H9 (cell line): ENCODE results near the gene SLC35F2. TPM values are rescaled to one million over a fixed set of nuclear protein-coding genes. Genes with fewer than 3 reads are reported as not detected.

ENCODE experiments used
- DNase-seq: peaks from one replicate; pipeline ENCODE4 v3.0.0-alpha.2; 2017
- H2AFZ ChIP-seq: one replicate; pipeline ENCODE4 v1.6.1; 2013; ENCODE audit warnings: mild to moderate bottlenecking, low read length, control low read depth, moderate library complexity
- H2AK5ac ChIP-seq: 2 replicates; pipeline ENCODE4 v1.6.1; 2013; ENCODE audit warnings: low read length, control low read depth, mixed read lengths; ENCODE audit not compliant: insufficient read length
- H2BK120ac ChIP-seq: one replicate; pipeline ENCODE4 v1.6.1; 2013; ENCODE audit warnings: low read depth, mild to moderate bottlenecking, low read length, control low read depth, inconsistent platforms; ENCODE audit not compliant: poor library complexity, severe bottlenecking
- H2BK12ac ChIP-seq: 2 replicates; pipeline ENCODE4 v1.6.1; 2013; ENCODE audit warnings: low read length, control low read depth, mixed read lengths, low read depth; ENCODE audit not compliant: insufficient read length
- H2BK15ac ChIP-seq: 2 replicates; pipeline ENCODE4 v1.6.1; 2013; ENCODE audit warnings: low read depth, low read length, control low read depth
- H2BK20ac ChIP-seq: one replicate; pipeline ENCODE4 v1.6.1; 2013; ENCODE audit warnings: low read depth, mild to moderate bottlenecking, low read length, control low read depth, inconsistent platforms; ENCODE audit not compliant: poor library complexity, severe bottlenecking
- H2BK5ac ChIP-seq: 2 replicates; pipeline ENCODE4 v1.6.1; 2013; ENCODE audit warnings: low read length, control low read depth, mixed read lengths; ENCODE audit not compliant: insufficient read length
- H3K14ac ChIP-seq: 2 replicates; pipeline ENCODE4 v1.6.1; 2013; ENCODE audit warnings: low read length, control low read depth; ENCODE audit not compliant: insufficient read depth
- H3K18ac ChIP-seq: 2 replicates; pipeline ENCODE4 v1.6.1; 2013; ENCODE audit warnings: low read depth, mild to moderate bottlenecking, mixed read lengths, low read length, control low read depth; ENCODE audit not compliant: insufficient read length
- H3K23ac ChIP-seq: 2 replicates; pipeline ENCODE4 v1.6.1; 2013; ENCODE audit warnings: low read length, control low read depth, mixed read lengths, low read depth; ENCODE audit not compliant: insufficient read length
- H3K23me2 ChIP-seq: 2 replicates; pipeline ENCODE4 v1.6.1; 2013; ENCODE audit warnings: low read depth, mild to moderate bottlenecking, mixed read lengths, low read length, control low read depth; ENCODE audit not compliant: insufficient read length, poor library complexity, severe bottlenecking
- H3K27ac ChIP-seq: 2 replicates; pipeline ENCODE4 v1.5.1; 2013; ENCODE audit warnings: low read length, control low read depth, mixed read lengths, low read depth; ENCODE audit not compliant: insufficient read length
- H3K27me3 ChIP-seq: 2 replicates; pipeline ENCODE4 v1.6.1; 2013; ENCODE audit warnings: low read length, control low read depth, inconsistent platforms; ENCODE audit not compliant: insufficient read depth
- H3K4ac ChIP-seq: 2 replicates; pipeline ENCODE4 v1.6.1; 2013; ENCODE audit warnings: low read depth, mild to moderate bottlenecking, control low read depth, inconsistent platforms, low read length, moderate library complexity
- H3K4me1 ChIP-seq: 2 replicates; pipeline ENCODE4 v1.6.1; 2013; ENCODE audit warnings: low read length, control low read depth, inconsistent platforms; ENCODE audit not compliant: insufficient read depth
- H3K4me2 ChIP-seq: 2 replicates; pipeline ENCODE4 v1.6.1; 2013; ENCODE audit warnings: low read length, control low read depth, mixed read lengths; ENCODE audit not compliant: insufficient read length, insufficient read depth
- H3K56ac ChIP-seq: 2 replicates; pipeline ENCODE4 v1.6.1; 2013; ENCODE audit warnings: low read depth, mild to moderate bottlenecking, mixed read lengths, low read length, control low read depth; ENCODE audit not compliant: insufficient read length
- H3K79me1 ChIP-seq: 2 replicates; pipeline ENCODE4 v1.6.1; 2013; ENCODE audit warnings: low read depth, mild to moderate bottlenecking, moderate library complexity, low read length, control low read depth, inconsistent platforms; ENCODE audit not compliant: insufficient read depth, poor library complexity, severe bottlenecking
- H3K79me2 ChIP-seq: 2 replicates; pipeline ENCODE4 v1.6.1; 2013; ENCODE audit warnings: low read length, control low read depth, inconsistent platforms; ENCODE audit not compliant: insufficient read depth
- H3K9ac ChIP-seq: 2 replicates; pipeline ENCODE4 v1.6.1; 2013; ENCODE audit warnings: low read length, control low read depth, mixed read lengths; ENCODE audit not compliant: insufficient read length; ENCODE audit errors: extremely low read depth
- H3K9me3 ChIP-seq: one replicate; pipeline ENCODE4 v1.6.1; 2013; ENCODE audit warnings: low read depth, low read length, inconsistent platforms; ENCODE audit not compliant: control insufficient read depth
- H3T11ph ChIP-seq: one replicate; pipeline ENCODE4 v1.6.1; 2013; ENCODE audit warnings: mild to moderate bottlenecking, low read length, control low read depth, inconsistent platforms
- H4K20me1 ChIP-seq: one replicate; pipeline ENCODE4 v1.6.1; 2013; ENCODE audit not compliant: control insufficient read depth, insufficient read length, insufficient read depth
- H4K5ac ChIP-seq: 2 replicates; pipeline ENCODE4 v1.6.1; 2013; ENCODE audit warnings: low read depth, mild to moderate bottlenecking, mixed read lengths, low read length, control low read depth; ENCODE audit not compliant: insufficient read length
- H4K8ac ChIP-seq: replicated peaks from 2 replicates; pipeline ENCODE4 v1.6.1; 2013; ENCODE audit warnings: low read length, control low read depth, mixed read lengths, low read depth; ENCODE audit not compliant: insufficient read length
- H4K91ac ChIP-seq: 2 replicates; pipeline ENCODE4 v1.6.1; 2013; ENCODE audit warnings: low read depth, mild to moderate bottlenecking, moderate library complexity, mixed read lengths, low read length, control low read depth; ENCODE audit not compliant: insufficient read length
- H3K27ac Mint-ChIP-seq, 3 experiments: 2 replicates in 2 of 3; 3 replicates in 1 of 3; pipeline ENCODE4 v1.8.0; 2020 to 2021; ENCODE audit warnings: mixed read lengths in 3 of 3, mild to moderate bottlenecking in 1 of 3, moderate library complexity in 1 of 3
- H3K27me3 Mint-ChIP-seq: 2 replicates; pipeline ENCODE4 v1.8.0; 2021; ENCODE audit warnings: low read depth, mild to moderate bottlenecking, moderate library complexity, mixed read lengths
- H3K36me3 Mint-ChIP-seq, 3 experiments: 2 replicates in 2 of 3; 3 replicates in 1 of 3; pipeline ENCODE4 v1.8.0; 2020 to 2021; ENCODE audit warnings: low read depth in 3 of 3, mixed read lengths in 3 of 3; ENCODE audit not compliant: insufficient read depth in 1 of 3
- H3K4me1 Mint-ChIP-seq, 2 experiments: 2 replicates each; pipeline ENCODE4 v1.8.0; 2020; ENCODE audit warnings: mixed read lengths in 2 of 2
- H3K4me3 Mint-ChIP-seq, 2 experiments: 2 replicates in 1 of 2; 3 replicates in 1 of 2; pipeline ENCODE4 v1.8.0; 2020 to 2021; ENCODE audit warnings: mild to moderate bottlenecking in 2 of 2, mixed read lengths in 2 of 2, moderate library complexity in 1 of 2
- H3K9me3 Mint-ChIP-seq, 2 experiments: 2 replicates in 1 of 2; 3 replicates in 1 of 2; pipeline ENCODE4 v1.8.0; 2020; ENCODE audit warnings: mild to moderate bottlenecking in 2 of 2, mixed read lengths in 2 of 2, moderate library complexity in 1 of 2
- CTCF ChIP-seq: fragments of 200-600 bp; sonication (generic); conservative IDR thresholded peaks from 3 replicates; pipeline ENCODE4 v1.8.0; 2021; ENCODE audit warnings: antibody characterized with exemption, mild to moderate bottlenecking
- WGBS: extraction: QIAGEN DNeasy Blood & Tissue Kit; methylation state at CpG from one replicate; pipeline ENCODE4 v1.1.7; 2013; ENCODE audit warnings: missing lambda C conversion rate, low lambda C conversion rate, mixed read lengths; ENCODE audit not compliant: insufficient read length; ENCODE audit errors: extremely low coverage; 5-methylcytosine and 5-hydroxymethylcytosine counted together
- total RNA-seq: library from RNA; stranded (reverse); gene quantifications from 2 replicates; pipeline ENCODE4 v1.2.1, GENCODE V29; 2021

The SLC35F2 gene
- total RNA-seq, 1 experiment from 2014 or later: 24.0 TPM

GRCh38 chr11:107780775-107781174, 77.8 kb downstream of the SLC35F2 start:
- Mint-ChIP-seq H3K4me1 (peaks cover 6% of the 10 kb centered on the region in 2 experiments; a peak in 3 of 4 replicates), H3K27ac (no peak overlapping the region), H3K36me3 (no peaks in the 10 kb centered on the region), H3K9me3 (no peaks in the 10 kb centered on the region), H3K27me3 (peaks cover 1% of the 10 kb centered on the region), H3K4me3 (no peak overlapping the region)
- Histone ChIP-seq H2BK120ac (no peak overlapping the region), H4K91ac (no peak overlapping the region), H3K4me2 (no peak overlapping the region), H2AK5ac (no peak overlapping the region), H2BK12ac (no peak overlapping the region), H3K79me2 (no peaks in the 10 kb centered on the region), H3K23me2 (no peaks in the 10 kb centered on the region), H3K23ac (no peak overlapping the region), H3K27ac (no peak overlapping the region), H3K14ac (no peak overlapping the region), H3K27me3 (no peaks in the 10 kb centered on the region), H2AFZ (no peak overlapping the region), H4K5ac (no peak overlapping the region), H2BK5ac (no peak overlapping the region), H3K4me1 (no peaks in the 10 kb centered on the region), H4K8ac (no peak overlapping the region), H4K20me1 (no peaks in the 10 kb centered on the region), H3K18ac (no peak overlapping the region), H3K79me1 (no peaks in the 10 kb centered on the region), H3K9me3 (no peaks in the 10 kb centered on the region), H3K4ac (no peak overlapping the region), H2BK15ac (no peak overlapping the region), H3T11ph (no peak overlapping the region), H2BK20ac (no peak overlapping the region), H3K9ac (no peak overlapping the region), H3K56ac (no peak overlapping the region)
- DNase-seq: no peak
- no peak for TF ChIP-seq CTCF
- no CpG with 5 or more reads among the region's 3 CpGs for WGBS
